MM.1S (cell line): Measurements from ENCODE around the gene SSBP2.

Source experiments
- DNase-seq: peaks from one replicate; pipeline ENCODE4 v3.0.0-alpha.2; 2015
- H2AFZ ChIP-seq: fragments of 300-600 bp; sonication (generic); 2 replicates; pipeline ENCODE4 v1.6.0; 2016; ENCODE audit warnings: antibody characterized with exemption, low read length
- H3F3A ChIP-seq: fragments of 300-600 bp; sonication (generic); 2 replicates; pipeline ENCODE4 v1.6.1; 2016; ENCODE audit warnings: mild to moderate bottlenecking, antibody characterized with exemption, low read length, moderate library complexity, mixed read lengths; ENCODE audit not compliant: insufficient read depth
- H3K27ac ChIP-seq: fragments of 300-600 bp; sonication (generic); 2 replicates; pipeline ENCODE4 v1.5.1; 2016; ENCODE audit warnings: mild to moderate bottlenecking, low read length
- H3K27me3 ChIP-seq: fragments of 300-600 bp; sonication (generic); replicated peaks from 2 replicates; pipeline ENCODE4 v1.6.0; 2016; ENCODE audit warnings: low read length; ENCODE audit not compliant: insufficient read depth
- H3K36me3 ChIP-seq: fragments of 300-600 bp; sonication (generic); replicated peaks from 2 replicates; pipeline ENCODE4 v1.6.1; 2016; ENCODE audit warnings: mild to moderate bottlenecking, low read length, mixed read lengths; ENCODE audit not compliant: insufficient read depth
- H3K4me1 ChIP-seq: fragments of 300-600 bp; sonication (generic); 2 replicates; pipeline ENCODE4 v1.6.1; 2016; ENCODE audit warnings: low read length, mixed read lengths
- H3K4me2 ChIP-seq: fragments of 300-600 bp; sonication (generic); 2 replicates; pipeline ENCODE4 v1.6.0; 2016; ENCODE audit warnings: low read depth, low read length
- H3K4me3 ChIP-seq: fragments of 300-600 bp; sonication (generic); 2 replicates; pipeline ENCODE4 v1.5.1; 2016; ENCODE audit warnings: low read length, mixed read lengths
- H3K79me2 ChIP-seq: fragments of 300-600 bp; sonication (generic); 2 replicates; pipeline ENCODE4 v1.6.1; 2016; ENCODE audit warnings: mixed run types, low read length, mixed read lengths
- H3K9ac ChIP-seq: fragments of 300-600 bp; sonication (generic); 2 replicates; pipeline ENCODE4 v1.6.1; 2016; ENCODE audit warnings: low read length, mixed read lengths
- H3K9me2 ChIP-seq: fragments of 300-600 bp; sonication (generic); replicated peaks from 2 replicates; pipeline ENCODE4 v1.6.1; 2016; ENCODE audit warnings: mild to moderate bottlenecking, low read length, mixed read lengths; ENCODE audit not compliant: insufficient read depth
- H3K9me3 ChIP-seq: fragments of 300-600 bp; sonication (generic); replicated peaks from 2 replicates; pipeline ENCODE4 v1.6.1; 2016; ENCODE audit warnings: mild to moderate bottlenecking, low read length, mixed read lengths; ENCODE audit not compliant: insufficient read depth
- H4K20me1 ChIP-seq: fragments of 300-600 bp; sonication (generic); 2 replicates; pipeline ENCODE4 v1.6.1; 2016; ENCODE audit warnings: mild to moderate bottlenecking, low read length, moderate library complexity, mixed read lengths; ENCODE audit not compliant: insufficient read depth
- CTCF ChIP-seq: fragments of 300-600 bp; sonication (generic); IDR thresholded peaks from 2 replicates; pipeline ENCODE4 v1.5.1; 2016; ENCODE audit warnings: antibody characterized with exemption, low read length, mixed read lengths
- EZH2 ChIP-seq: fragments of 300-600 bp; sonication (generic); optimal IDR thresholded peaks from 2 replicates; pipeline ENCODE3; 2017; ENCODE audit warnings: low read depth, mild to moderate bottlenecking, antibody characterized with exemption, low read length, mixed read lengths
- EZH2phosphoT487 ChIP-seq: fragments of 300-600 bp; sonication (generic); IDR thresholded peaks from 2 replicates; pipeline ENCODE4 v1.6.1; 2018; ENCODE audit warnings: antibody characterized with exemption, low read length

The SSBP2 gene

GRCh38 chr5:81726297-81726696 is 24.6 kb downstream of the SSBP2 start:
- Histone ChIP-seq H3K4me3 (no peak overlapping the region), H3K9me2 (no peaks in the 10 kb centered on the region), H3K36me3 (no peaks in the 10 kb centered on the region), H3K4me2 (no peak overlapping the region), H3K27me3 (no peaks in the 10 kb centered on the region), H3K4me1 (peaks cover 7% of the 10 kb centered on the region; the same call in 1 of the 2 replicates), H3F3A (no peaks in the 10 kb centered on the region), H3K27ac (no peak overlapping the region), H3K9ac (no peak overlapping the region), H4K20me1 (peaks cover 38% of the 10 kb centered on the region), H2AFZ (no peak overlapping the region), H3K9me3 (no peaks in the 10 kb centered on the region), H3K79me2 (peaks cover 98% of the 10 kb centered on the region)
- no peak for TF ChIP-seq EZH2
- no peak for TF ChIP-seq CTCF
- no peak for DNase-seq

GRCh38 chr5:81724571-81724970 is 26.3 kb downstream of the SSBP2 start:
- Histone ChIP-seq H3K4me3 (no peak overlapping the region), H3K27ac (no peak overlapping the region), H3K27me3 (no peaks in the 10 kb centered on the region), H3K36me3 (no peaks in the 10 kb centered on the region), H3K9ac (no peak overlapping the region), H3K4me1 (peaks cover 7% of the 10 kb centered on the region; the same call in 1 of the 2 replicates), H2AFZ (no peak overlapping the region), H3K79me2 (peaks cover 98% of the 10 kb centered on the region), H3K4me2 (no peak overlapping the region), H3F3A (no peaks in the 10 kb centered on the region), H4K20me1 (peaks cover 45% of the 10 kb centered on the region), H3K9me2 (no peaks in the 10 kb centered on the region), H3K9me3 (no peaks in the 10 kb centered on the region)
- DNase-seq = no peak
- TF ChIP-seq CTCF (no peak), EZH2phosphoT487 (no peak), EZH2 (no peak)

GRCh38 chr5:81724108-81724507 is 26.8 kb downstream of the SSBP2 start:
- Histone ChIP-seq H3F3A (no peaks in the 10 kb centered on the region), H3K4me1 (peaks cover 7% of the 10 kb centered on the region; the same call in 1 of the 2 replicates), H3K79me2 (peaks cover 98% of the 10 kb centered on the region), H2AFZ (no peak overlapping the region), H3K9ac (no peak overlapping the region), H3K4me2 (no peak overlapping the region), H3K27me3 (no peaks in the 10 kb centered on the region), H3K9me3 (no peaks in the 10 kb centered on the region), H3K36me3 (no peaks in the 10 kb centered on the region), H3K27ac (no peak overlapping the region), H3K4me3 (no peak overlapping the region), H3K9me2 (no peaks in the 10 kb centered on the region), H4K20me1 (peaks cover 50% of the 10 kb centered on the region)
- no peak for DNase-seq
- TF ChIP-seq EZH2 = no peak
- TF ChIP-seq EZH2phosphoT487 = no peak
- TF ChIP-seq CTCF = no peak
